Lower leg skin (tissue), 3 donors: ENCODE results near the gene GGT7.

Source experiments
- POLR2A ChIP-seq, 2 donors: fragments of 450-650 bp; IDR thresholded peaks; one replicate each; pipeline ENCODE4 v1.6.1; 2016 to 2017; ENCODE audit warnings: antibody characterized with exemption in 2 of 2, mild to moderate bottlenecking in 1 of 2, moderate library complexity in 1 of 2
- TF ChIP-seq, protein P1 (sequence below), 3 donors: fragments of 450-650 bp; IDR thresholded peaks; one replicate each; pipeline ENCODE4 v1.5.1; 2016; ENCODE audit warnings: antibody characterized with exemption in 3 of 3, mild to moderate bottlenecking in 3 of 3, moderate library complexity in 2 of 3

- TF ChIP-seq, protein P1, sequence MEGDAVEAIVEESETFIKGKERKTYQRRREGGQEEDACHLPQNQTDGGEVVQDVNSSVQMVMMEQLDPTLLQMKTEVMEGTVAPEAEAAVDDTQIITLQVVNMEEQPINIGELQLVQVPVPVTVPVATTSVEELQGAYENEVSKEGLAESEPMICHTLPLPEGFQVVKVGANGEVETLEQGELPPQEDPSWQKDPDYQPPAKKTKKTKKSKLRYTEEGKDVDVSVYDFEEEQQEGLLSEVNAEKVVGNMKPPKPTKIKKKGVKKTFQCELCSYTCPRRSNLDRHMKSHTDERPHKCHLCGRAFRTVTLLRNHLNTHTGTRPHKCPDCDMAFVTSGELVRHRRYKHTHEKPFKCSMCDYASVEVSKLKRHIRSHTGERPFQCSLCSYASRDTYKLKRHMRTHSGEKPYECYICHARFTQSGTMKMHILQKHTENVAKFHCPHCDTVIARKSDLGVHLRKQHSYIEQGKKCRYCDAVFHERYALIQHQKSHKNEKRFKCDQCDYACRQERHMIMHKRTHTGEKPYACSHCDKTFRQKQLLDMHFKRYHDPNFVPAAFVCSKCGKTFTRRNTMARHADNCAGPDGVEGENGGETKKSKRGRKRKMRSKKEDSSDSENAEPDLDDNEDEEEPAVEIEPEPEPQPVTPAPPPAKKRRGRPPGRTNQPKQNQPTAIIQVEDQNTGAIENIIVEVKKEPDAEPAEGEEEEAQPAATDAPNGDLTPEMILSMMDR (IDR thresholded peaks at IDR 0.05): no peak
- no peak for TF ChIP-seq POLR2A (IDR thresholded peaks at IDR 0.05)
Measured at GRCh38 chr20:34871966-34872621, 562 bp downstream of the GGT7 start.
